HCT116 (cell line): Measurements from ENCODE around the gene CHCHD3. TPM values are rescaled to one million over a fixed set of nuclear protein-coding genes. Genes with fewer than 3 reads are reported as not detected.

Experiments used
- ATAC-seq: fragments of 200-7000 bp; cut with Tn5 transposase; 2 replicates; pipeline ENCODE4 v1.9.1; 2020; ENCODE audit warnings: mild to moderate bottlenecking, moderate library complexity
- BruUV-seq: library from RNA; stranded (reverse); fragments of 400-500 nt; replicated peaks from 2 replicates; lab custom pipeline; 2021; lab: Mats Ljungman, UMichigan
- CTCF ChIA-PET: fragments of 300-600 bp; sonication (Branson Sonifier 250); formaldehyde crosslinking; loops from one replicate; lab custom pipeline; 2021; ENCODE audit warnings: antibody characterized with exemption; lab: Charles Lee
- POLR2A ChIA-PET: fragments of 300-600, 350-600 bp; sonication (Branson Sonifier 250); formaldehyde crosslinking; loops from one replicate; lab custom pipeline; 2021; ENCODE audit warnings: antibody characterized with exemption; lab: Charles Lee
- RAD21 ChIA-PET, 2 experiments: fragments of 300-600 bp; sonication (Branson Sonifier 250); formaldehyde crosslinking; loops; one replicate each; lab custom pipeline; 2023; ENCODE audit warnings: low total read pairs in 2 of 2; ENCODE audit not compliant: uncharacterized antibody in 2 of 2, unreplicated experiment in 2 of 2, low non-redundant PET in 1 of 2; lab: Charles Lee
- DNase-seq: peaks from one replicate; pipeline ENCODE4 v3.0.0-alpha.2; 2010; ENCODE audit warnings: low read depth, low spot score
- H2AFZ ChIP-seq: fragments of 200-600 bp; shearing (Covaris generic), sonication (generic); 2 replicates; pipeline ENCODE4 v1.6.1; 2017; ENCODE audit warnings: low read depth, mixed run types, mixed read lengths, antibody characterized with exemption, low read length; ENCODE audit not compliant: poor library complexity, severe bottlenecking
- H3K27ac ChIP-seq: 2 replicates; pipeline ENCODE4 v1.5.1; 2012; ENCODE audit warnings: low read depth, low read length
- H3K27me3 ChIP-seq: fragments of 200-600 bp; sonication (generic); 2 replicates; pipeline ENCODE4 v1.6.1; 2016; ENCODE audit warnings: mixed run types, low read length, mixed read lengths; ENCODE audit not compliant: insufficient read depth
- H3K36me3 ChIP-seq, 2 experiments: fragments of 200-500 bp in 1 of 2; fragments of 200-600 bp in 1 of 2; sonication (Bioruptor generic) in 1 of 2; sonication (generic) in 1 of 2; 2 replicates each; pipeline versions ENCODE4 v1.5.1 to v1.6.1; 2014 to 2016; ENCODE audit warnings: low read length in 2 of 2, inconsistent platforms in 1 of 2, mixed read lengths in 1 of 2, mixed run types in 1 of 2; ENCODE audit not compliant: insufficient read depth in 2 of 2, control insufficient read depth in 1 of 2
- H3K4me1 ChIP-seq, 2 experiments: fragments of 200-600 bp in 1 of 2; sonication (generic) in 1 of 2; 2 replicates each; pipeline versions ENCODE4 v1.5.1 to v1.6.1; 2012 to 2017; ENCODE audit warnings: low read length in 2 of 2, inconsistent platforms in 1 of 2, mild to moderate bottlenecking in 1 of 2, mixed read lengths in 1 of 2, mixed run types in 1 of 2, moderate library complexity in 1 of 2; ENCODE audit not compliant: insufficient read depth in 2 of 2, control insufficient read depth in 1 of 2
- H3K4me2 ChIP-seq: fragments of 200-600 bp; sonication (generic); 2 replicates; pipeline ENCODE4 v1.6.1; 2017; ENCODE audit warnings: mixed run types, low read length, mixed read lengths
- H3K4me3 ChIP-seq, 2 experiments: fragments of 200-600 bp in 1 of 2; sonication (generic) in 1 of 2; replicated peaks in 1 of 2; 2 replicates each; pipeline ENCODE4 v1.5.1; 2011 to 2016; ENCODE audit warnings: low read length in 2 of 2, control low read depth in 1 of 2, low read depth in 1 of 2, mild to moderate bottlenecking in 1 of 2, mixed read lengths in 1 of 2, mixed run types in 1 of 2
- H3K79me2 ChIP-seq: fragments of 200-600 bp; sonication (generic); 2 replicates; pipeline ENCODE4 v1.6.1; 2017; ENCODE audit warnings: mild to moderate bottlenecking, mixed run types, low read length, moderate library complexity, mixed read lengths; ENCODE audit not compliant: insufficient read depth
- H3K9ac ChIP-seq: fragments of 200-600 bp; sonication (generic); 2 replicates; pipeline ENCODE4 v1.6.1; 2016; ENCODE audit warnings: low read length, mixed read lengths
- H3K9me2 ChIP-seq: fragments of 200-600 bp; sonication (generic), shearing (Covaris generic); 2 replicates; pipeline ENCODE4 v1.6.1; 2017; ENCODE audit warnings: mixed run types, mild to moderate bottlenecking, moderate library complexity; ENCODE audit not compliant: insufficient read depth
- H3K9me3 ChIP-seq, 2 experiments: fragments of 200-500 bp in 1 of 2; fragments of 200-600 bp in 1 of 2; sonication (Bioruptor generic) in 1 of 2; sonication (generic) in 1 of 2; 2 replicates each; pipeline ENCODE4 v1.6.1; 2014 to 2017; ENCODE audit warnings: low read length in 2 of 2, mixed read lengths in 2 of 2, inconsistent platforms in 1 of 2, low read depth in 1 of 2, mild to moderate bottlenecking in 1 of 2, mixed run types in 1 of 2, moderate library complexity in 1 of 2; ENCODE audit not compliant: control insufficient read depth in 1 of 2, insufficient read depth in 1 of 2
- H4K20me1 ChIP-seq: fragments of 200-600 bp; sonication (generic), shearing (Covaris generic); 2 replicates; pipeline ENCODE4 v1.6.1; 2017; ENCODE audit warnings: mixed run types, mild to moderate bottlenecking, moderate library complexity; ENCODE audit not compliant: insufficient read depth
- CBX3 ChIP-seq: IDR thresholded peaks from 2 replicates; pipeline ENCODE4 v1.6.1; 2012; ENCODE audit warnings: low read depth
- CEBPB ChIP-seq: IDR thresholded peaks from 2 replicates; pipeline ENCODE4 v1.6.1; 2012; ENCODE audit warnings: low read depth
- EGR1 ChIP-seq: IDR thresholded peaks from 2 replicates; pipeline ENCODE4 v1.6.1; 2012; ENCODE audit warnings: low read depth
- ELF1 ChIP-seq: IDR thresholded peaks from 2 replicates; pipeline ENCODE4 v1.6.1; 2012; ENCODE audit warnings: low read depth, borderline replicate concordance
- EZH2 ChIP-seq: fragments of 200-600 bp; sonication (generic); IDR thresholded peaks from 2 replicates; pipeline ENCODE4 v1.6.1; 2017; ENCODE audit warnings: antibody characterized with exemption, mixed run types
- EZH2phosphoT487 ChIP-seq: fragments of 200-600 bp; IDR thresholded peaks from 2 replicates; pipeline ENCODE4 v1.6.1; 2018; ENCODE audit warnings: antibody characterized with exemption, borderline replicate concordance
- FOSL1 ChIP-seq: IDR thresholded peaks from 2 replicates; pipeline ENCODE4 v1.6.1; 2012; ENCODE audit warnings: low read depth
- JUND ChIP-seq: IDR thresholded peaks from 2 replicates; pipeline ENCODE4 v1.6.1; 2012
- POLR2A ChIP-seq: IDR thresholded peaks from 2 replicates; pipeline ENCODE4 v1.7.0; 2011; ENCODE audit warnings: borderline replicate concordance; ENCODE audit not compliant: insufficient read depth, insufficient read length; ENCODE audit errors: extremely low read depth
- POLR2AphosphoS5 ChIP-seq: IDR thresholded peaks from 2 replicates; pipeline ENCODE4 v1.6.1; 2011; ENCODE audit warnings: mild to moderate bottlenecking, low read depth, low read length, moderate library complexity
- SIN3A ChIP-seq: IDR thresholded peaks from 2 replicates; pipeline ENCODE4 v1.6.1; 2012; ENCODE audit warnings: low read depth
- SRF ChIP-seq: IDR thresholded peaks from 2 replicates; pipeline ENCODE4 v1.6.1; 2012; ENCODE audit warnings: low read depth
- TCF7L2 ChIP-seq: IDR thresholded peaks from 2 replicates; pipeline ENCODE4 v1.7.0; 2011; ENCODE audit warnings: borderline replicate concordance, inconsistent platforms; ENCODE audit not compliant: insufficient read depth, insufficient read length; ENCODE audit errors: extremely low read depth
- YY1 ChIP-seq: IDR thresholded peaks from 2 replicates; pipeline ENCODE4 v1.6.1; 2011; ENCODE audit warnings: low read length, low read depth, moderate library complexity, mild to moderate bottlenecking; ENCODE audit not compliant: insufficient replicate concordance; ENCODE audit errors: extremely low read depth
- ZNF274 ChIP-seq: fragments of 200-500 bp; sonication (Bioruptor generic); IDR thresholded peaks from 2 replicates; pipeline ENCODE4 v1.6.1; 2014; ENCODE audit warnings: mild to moderate bottlenecking, low read depth, low read length, inconsistent platforms
- intact Hi-C: fragments of 100-400 bp; cut with micrococcal nuclease; formaldehyde crosslinking; loops from 2 replicates; pipeline ENCODE4 v1.10.0; 2022
- total RNA-seq: library from RNA; stranded (reverse); gene quantifications from one replicate; pipeline ENCODE4 v1.2.1, GENCODE V29; 2021; ENCODE audit not compliant: unreplicated experiment
- TF ChIP-seq, protein P1 (sequence below): IDR thresholded peaks from 2 replicates; pipeline ENCODE4 v1.6.1; 2012; ENCODE audit warnings: low read depth
- TF ChIP-seq, protein P2 (sequence below): IDR thresholded peaks from 2 replicates; pipeline ENCODE4 v1.6.1; 2011; ENCODE audit warnings: mild to moderate bottlenecking, low read length, moderate library complexity; ENCODE audit not compliant: insufficient replicate concordance; ENCODE audit errors: extremely low read depth
- TF ChIP-seq, protein P3 (sequence below): IDR thresholded peaks from 2 replicates; pipeline ENCODE4 v1.6.1; 2012

Gene CHCHD3
- total RNA-seq, 1 experiment from 2014 or later = 73.5 TPM

DNA sequence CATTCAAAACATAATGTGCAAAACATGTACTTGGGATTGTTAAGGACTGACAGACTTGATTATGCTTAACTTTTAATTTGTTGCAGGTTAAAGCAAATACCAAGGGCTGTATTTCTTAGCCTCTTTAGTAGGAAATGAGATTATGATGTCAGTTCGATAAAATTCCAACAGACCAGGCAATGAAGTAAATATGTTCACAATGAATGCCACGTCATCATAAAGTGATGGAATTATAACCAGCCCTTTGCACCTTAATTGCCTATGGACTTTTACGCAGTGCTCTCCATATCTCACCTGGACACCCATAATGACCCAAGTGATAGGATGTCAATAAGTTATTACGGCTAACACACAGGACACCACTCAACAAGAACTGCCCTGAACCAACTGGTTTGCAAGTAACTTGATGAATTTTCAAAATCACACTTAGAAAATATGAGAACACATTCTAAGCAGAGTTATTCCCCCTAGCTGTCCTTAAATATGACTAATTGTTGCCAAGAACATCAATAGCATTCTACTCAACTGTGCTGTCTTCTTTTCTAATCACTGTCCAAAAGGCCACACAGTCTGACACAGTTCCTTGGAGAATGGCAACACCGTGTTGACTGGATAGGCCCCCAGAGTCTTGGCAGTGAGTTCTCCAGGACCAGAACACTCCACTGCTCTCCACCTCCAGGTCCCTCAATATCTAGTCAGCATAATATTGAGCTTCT lies 115.0 kb downstream of the CHCHD3 start:
- H3K4me2 ChIP-seq = no peak overlapping the region
- ChIA-PET RAD21 (no interaction called here), CTCF (no interaction called here)
- H3K36me3 ChIP-seq = no peaks in the 10 kb centered on the region
- ATAC-seq = no peak
- H3K9me2 ChIP-seq = no peaks in the 10 kb centered on the region
- no peak for TF ChIP-seq JUND
- TF ChIP-seq ELF1 = no peak
- no peak for TF ChIP-seq EZH2
- TF ChIP-seq EGR1 = no peak
- TF ChIP-seq TCF7L2 = no peak
- TF ChIP-seq SIN3A = no peak
- TF ChIP-seq, protein P1, sequence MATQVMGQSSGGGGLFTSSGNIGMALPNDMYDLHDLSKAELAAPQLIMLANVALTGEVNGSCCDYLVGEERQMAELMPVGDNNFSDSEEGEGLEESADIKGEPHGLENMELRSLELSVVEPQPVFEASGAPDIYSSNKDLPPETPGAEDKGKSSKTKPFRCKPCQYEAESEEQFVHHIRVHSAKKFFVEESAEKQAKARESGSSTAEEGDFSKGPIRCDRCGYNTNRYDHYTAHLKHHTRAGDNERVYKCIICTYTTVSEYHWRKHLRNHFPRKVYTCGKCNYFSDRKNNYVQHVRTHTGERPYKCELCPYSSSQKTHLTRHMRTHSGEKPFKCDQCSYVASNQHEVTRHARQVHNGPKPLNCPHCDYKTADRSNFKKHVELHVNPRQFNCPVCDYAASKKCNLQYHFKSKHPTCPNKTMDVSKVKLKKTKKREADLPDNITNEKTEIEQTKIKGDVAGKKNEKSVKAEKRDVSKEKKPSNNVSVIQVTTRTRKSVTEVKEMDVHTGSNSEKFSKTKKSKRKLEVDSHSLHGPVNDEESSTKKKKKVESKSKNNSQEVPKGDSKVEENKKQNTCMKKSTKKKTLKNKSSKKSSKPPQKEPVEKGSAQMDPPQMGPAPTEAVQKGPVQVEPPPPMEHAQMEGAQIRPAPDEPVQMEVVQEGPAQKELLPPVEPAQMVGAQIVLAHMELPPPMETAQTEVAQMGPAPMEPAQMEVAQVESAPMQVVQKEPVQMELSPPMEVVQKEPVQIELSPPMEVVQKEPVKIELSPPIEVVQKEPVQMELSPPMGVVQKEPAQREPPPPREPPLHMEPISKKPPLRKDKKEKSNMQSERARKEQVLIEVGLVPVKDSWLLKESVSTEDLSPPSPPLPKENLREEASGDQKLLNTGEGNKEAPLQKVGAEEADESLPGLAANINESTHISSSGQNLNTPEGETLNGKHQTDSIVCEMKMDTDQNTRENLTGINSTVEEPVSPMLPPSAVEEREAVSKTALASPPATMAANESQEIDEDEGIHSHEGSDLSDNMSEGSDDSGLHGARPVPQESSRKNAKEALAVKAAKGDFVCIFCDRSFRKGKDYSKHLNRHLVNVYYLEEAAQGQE = no peak
- no peak for TF ChIP-seq POLR2A
- TF ChIP-seq EZH2phosphoT487 = no peak
- TF ChIP-seq, protein P2, sequence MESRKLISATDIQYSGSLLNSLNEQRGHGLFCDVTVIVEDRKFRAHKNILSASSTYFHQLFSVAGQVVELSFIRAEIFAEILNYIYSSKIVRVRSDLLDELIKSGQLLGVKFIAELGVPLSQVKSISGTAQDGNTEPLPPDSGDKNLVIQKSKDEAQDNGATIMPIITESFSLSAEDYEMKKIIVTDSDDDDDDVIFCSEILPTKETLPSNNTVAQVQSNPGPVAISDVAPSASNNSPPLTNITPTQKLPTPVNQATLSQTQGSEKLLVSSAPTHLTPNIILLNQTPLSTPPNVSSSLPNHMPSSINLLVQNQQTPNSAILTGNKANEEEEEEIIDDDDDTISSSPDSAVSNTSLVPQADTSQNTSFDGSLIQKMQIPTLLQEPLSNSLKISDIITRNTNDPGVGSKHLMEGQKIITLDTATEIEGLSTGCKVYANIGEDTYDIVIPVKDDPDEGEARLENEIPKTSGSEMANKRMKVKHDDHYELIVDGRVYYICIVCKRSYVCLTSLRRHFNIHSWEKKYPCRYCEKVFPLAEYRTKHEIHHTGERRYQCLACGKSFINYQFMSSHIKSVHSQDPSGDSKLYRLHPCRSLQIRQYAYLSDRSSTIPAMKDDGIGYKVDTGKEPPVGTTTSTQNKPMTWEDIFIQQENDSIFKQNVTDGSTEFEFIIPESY = no peak
- TF ChIP-seq YY1 = no peak
- no peak for TF ChIP-seq ZNF274
- TF ChIP-seq FOSL1 = no peak
- no peak for TF ChIP-seq SRF
- TF ChIP-seq, protein P3, sequence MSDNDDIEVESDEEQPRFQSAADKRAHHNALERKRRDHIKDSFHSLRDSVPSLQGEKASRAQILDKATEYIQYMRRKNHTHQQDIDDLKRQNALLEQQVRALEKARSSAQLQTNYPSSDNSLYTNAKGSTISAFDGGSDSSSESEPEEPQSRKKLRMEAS = no peak
- TF ChIP-seq POLR2AphosphoS5 = no peak
- TF ChIP-seq CEBPB = no peak
- no peak for TF ChIP-seq CBX3
- TF ChIP-seq, all 23 proteins: peak for 0
- H3K9ac ChIP-seq = no peak overlapping the region
- H3K79me2 ChIP-seq = peaks cover 30% of the 10 kb centered on the region
- H3K9me3 ChIP-seq = no peaks in the 10 kb centered on the region
- H4K20me1 ChIP-seq = no peaks in the 10 kb centered on the region
- POLR2A ChIA-PET = no interaction called here
- H3K4me3 ChIP-seq = no peak overlapping the region
- intact Hi-C loops = no loop called here
- H3K27me3 ChIP-seq = no peaks in the 10 kb centered on the region
- no TSS peak for BruUV-seq
- no peaks in the 10 kb centered on the region for H3K4me1 ChIP-seq
- no peak overlapping the region for H2AFZ ChIP-seq
- H3K27ac ChIP-seq = no peak overlapping the region
- DNase-seq = no peak
